DOHH2 (cell line): ENCODE data around the gene ATRN.
"Not testable (repeated sequence)": the region's sequence is repeated elsewhere in the genome, so short reads cannot be mapped to it uniquely, and the experiment has no call there.

Experiments
- H3F3A ChIP-seq: fragments of 200-600 bp; sonication (generic), shearing (Covaris generic); 2 replicates; pipeline ENCODE4 v1.6.0; 2016; ENCODE audit warnings: antibody characterized with exemption, mild to moderate bottlenecking; ENCODE audit not compliant: control insufficient read depth, insufficient read depth
- H3K27ac ChIP-seq: fragments of 200-600 bp; sonication (generic); 2 replicates; pipeline ENCODE4 v1.5.1; 2014; ENCODE audit warnings: low read depth, mild to moderate bottlenecking, low read length, moderate library complexity
- H3K27me3 ChIP-seq: fragments of 200-600 bp; sonication (generic); 2 replicates; pipeline ENCODE4 v1.6.1; 2014; ENCODE audit warnings: mild to moderate bottlenecking, low read length, mixed read lengths; ENCODE audit not compliant: control insufficient read depth
- H3K36me3 ChIP-seq: fragments of 200-600 bp; sonication (generic); 2 replicates; pipeline ENCODE4 v1.6.1; 2014; ENCODE audit warnings: mild to moderate bottlenecking, low read length, moderate library complexity, mixed read lengths; ENCODE audit not compliant: control insufficient read depth
- H3K4me1 ChIP-seq: fragments of 200-600 bp; sonication (generic); 2 replicates; pipeline ENCODE4 v1.6.1; 2014; ENCODE audit warnings: mild to moderate bottlenecking, low read length, mixed read lengths; ENCODE audit not compliant: control insufficient read depth
- H3K4me2 ChIP-seq: fragments of 200-600 bp; sonication (generic); 2 replicates; pipeline ENCODE4 v1.6.0; 2014; ENCODE audit warnings: mild to moderate bottlenecking, low read length, moderate library complexity
- H3K4me3 ChIP-seq: fragments of 200-600 bp; sonication (generic); 2 replicates; pipeline ENCODE4 v1.5.1; 2014; ENCODE audit warnings: mild to moderate bottlenecking, low read length, mixed read lengths
- H3K79me2 ChIP-seq: fragments of 200-600 bp; sonication (generic); 2 replicates; pipeline ENCODE4 v1.6.1; 2014; ENCODE audit warnings: mild to moderate bottlenecking, low read length, mixed read lengths; ENCODE audit not compliant: control insufficient read depth
- H3K9me2 ChIP-seq: fragments of 200-600 bp; sonication (generic); replicated peaks from 2 replicates; pipeline ENCODE4 v1.6.1; 2014; ENCODE audit warnings: mild to moderate bottlenecking, low read length, mixed read lengths; ENCODE audit not compliant: control insufficient read depth
- H3K9me3 ChIP-seq: fragments of 200-600 bp; sonication (generic); 2 replicates; pipeline ENCODE4 v1.6.1; 2014; ENCODE audit warnings: antibody characterized with exemption, low read length, mixed read lengths; ENCODE audit not compliant: control insufficient read depth, insufficient read depth
- H4K20me1 ChIP-seq: fragments of 200-600 bp; sonication (generic); 2 replicates; pipeline ENCODE4 v1.6.0; 2014; ENCODE audit warnings: low read depth, mild to moderate bottlenecking, antibody characterized with exemption, low read length, moderate library complexity; ENCODE audit not compliant: control insufficient read depth, insufficient read depth
- EZH2phosphoT487 ChIP-seq: fragments of 200-600 bp; sonication (generic); IDR thresholded peaks from 2 replicates; pipeline ENCODE4 v1.6.1; 2017; ENCODE audit warnings: borderline replicate concordance, mild to moderate bottlenecking, antibody characterized with exemption, low read length, moderate library complexity, mixed read lengths
- TF ChIP-seq, protein P1 (sequence below): fragments of 200-600 bp; sonication (generic); IDR thresholded peaks from one replicate; pipeline ENCODE4 v1.5.1; 2014; ENCODE audit warnings: antibody characterized with exemption, mild to moderate bottlenecking, low read depth, low read length; ENCODE audit not compliant: poor library complexity, severe bottlenecking

ATRN gene

DNA sequence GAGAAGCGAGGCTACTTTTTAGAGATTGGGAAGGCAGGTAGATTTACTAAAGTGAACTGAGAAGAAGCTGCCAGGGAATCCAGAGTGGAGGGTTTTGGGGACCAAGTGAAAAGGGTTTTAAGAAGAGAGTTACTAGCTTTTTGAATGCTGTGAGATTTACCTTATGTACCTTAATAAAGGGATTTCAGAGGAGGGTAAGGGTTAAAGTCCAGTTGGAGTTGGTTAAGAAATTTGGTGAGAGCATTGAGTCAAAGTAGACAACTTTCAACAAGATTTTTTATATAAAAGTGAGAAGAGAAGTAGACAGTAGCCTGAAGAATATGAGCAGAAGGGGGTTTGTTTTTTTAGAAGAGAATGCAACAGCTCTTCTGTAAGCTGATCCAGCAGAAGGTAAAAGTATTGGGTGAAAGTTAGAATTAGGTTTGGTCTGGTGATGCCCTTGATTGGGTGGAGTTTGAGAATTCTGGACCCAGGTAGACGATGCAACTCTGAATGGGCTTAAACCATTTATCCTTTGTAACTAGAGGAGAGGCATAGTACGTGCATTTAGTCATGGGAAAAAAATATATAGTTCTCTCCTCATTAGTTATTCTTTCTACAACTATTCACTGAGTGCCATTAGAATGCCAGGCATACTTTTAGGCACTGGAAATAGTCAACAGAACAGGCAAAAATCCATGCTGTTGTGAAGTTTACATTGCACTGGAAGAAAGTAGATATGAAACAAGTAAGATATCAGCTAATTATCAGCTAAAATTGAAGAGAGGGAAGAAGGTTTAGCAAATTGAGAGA is 44.8 kb downstream of the ATRN start:
- TF ChIP-seq EZH2phosphoT487 = no peak
- TF ChIP-seq, protein P1, sequence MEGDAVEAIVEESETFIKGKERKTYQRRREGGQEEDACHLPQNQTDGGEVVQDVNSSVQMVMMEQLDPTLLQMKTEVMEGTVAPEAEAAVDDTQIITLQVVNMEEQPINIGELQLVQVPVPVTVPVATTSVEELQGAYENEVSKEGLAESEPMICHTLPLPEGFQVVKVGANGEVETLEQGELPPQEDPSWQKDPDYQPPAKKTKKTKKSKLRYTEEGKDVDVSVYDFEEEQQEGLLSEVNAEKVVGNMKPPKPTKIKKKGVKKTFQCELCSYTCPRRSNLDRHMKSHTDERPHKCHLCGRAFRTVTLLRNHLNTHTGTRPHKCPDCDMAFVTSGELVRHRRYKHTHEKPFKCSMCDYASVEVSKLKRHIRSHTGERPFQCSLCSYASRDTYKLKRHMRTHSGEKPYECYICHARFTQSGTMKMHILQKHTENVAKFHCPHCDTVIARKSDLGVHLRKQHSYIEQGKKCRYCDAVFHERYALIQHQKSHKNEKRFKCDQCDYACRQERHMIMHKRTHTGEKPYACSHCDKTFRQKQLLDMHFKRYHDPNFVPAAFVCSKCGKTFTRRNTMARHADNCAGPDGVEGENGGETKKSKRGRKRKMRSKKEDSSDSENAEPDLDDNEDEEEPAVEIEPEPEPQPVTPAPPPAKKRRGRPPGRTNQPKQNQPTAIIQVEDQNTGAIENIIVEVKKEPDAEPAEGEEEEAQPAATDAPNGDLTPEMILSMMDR = no peak
- no peak overlapping the region for H3K27ac ChIP-seq
- H3K9me2 ChIP-seq = no peaks in the 10 kb centered on the region
- no peaks in the 10 kb centered on the region for H4K20me1 ChIP-seq
- no peaks in the 10 kb centered on the region for H3K4me1 ChIP-seq
- H3K4me2 ChIP-seq = no peak overlapping the region
- no peaks in the 10 kb centered on the region for H3F3A ChIP-seq
- H3K9me3 ChIP-seq = no peaks in the 10 kb centered on the region
- peaks cover 3% of the 10 kb centered on the region; the same call in 1 of the 2 replicates for H3K79me2 ChIP-seq
- H3K27me3 ChIP-seq = no peaks in the 10 kb centered on the region
- no peaks in the 10 kb centered on the region for H3K36me3 ChIP-seq
- no peak overlapping the region for H3K4me3 ChIP-seq

DNA sequence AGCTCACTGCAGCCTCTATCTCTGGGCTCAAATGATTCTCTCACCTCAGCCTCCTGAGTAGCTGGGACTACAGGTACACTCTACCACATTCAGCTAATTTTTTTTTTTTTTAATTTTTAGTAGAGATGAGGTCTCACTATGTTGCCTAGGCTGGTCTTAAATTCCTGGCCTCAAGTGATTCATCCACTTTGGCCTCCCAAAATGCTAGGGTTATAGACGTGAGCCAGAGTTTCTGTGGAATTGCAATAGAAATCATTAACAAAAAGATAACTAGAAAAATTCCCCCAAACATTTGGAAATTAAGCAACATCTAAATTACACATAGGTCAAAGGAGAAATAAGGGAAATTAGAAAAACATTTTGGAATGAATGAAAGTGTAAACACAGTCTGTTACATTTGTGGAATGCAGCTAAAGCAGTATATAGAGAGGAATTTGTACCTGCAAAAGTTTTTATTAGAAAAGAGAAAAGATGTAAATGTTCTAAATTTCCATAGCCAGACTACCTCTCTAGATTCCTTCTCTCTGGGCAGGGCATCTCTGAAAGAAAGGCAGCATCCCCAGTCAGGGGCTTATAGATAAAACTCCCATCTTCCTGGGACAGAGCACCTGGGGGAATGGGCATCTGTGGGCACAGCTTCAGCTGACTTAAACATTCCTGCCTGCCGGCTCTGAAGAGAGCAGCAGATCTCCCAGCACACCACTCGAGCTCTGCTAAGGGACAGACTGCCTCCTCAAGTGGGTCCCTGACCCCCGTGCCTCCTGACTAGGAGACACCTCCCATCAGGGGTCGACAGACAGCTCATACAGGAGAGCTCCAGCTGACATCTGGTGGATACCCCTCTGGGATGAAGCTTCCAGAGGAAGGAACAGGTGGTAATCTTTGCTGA is 51.3 kb downstream of the ATRN start:
- Histone ChIP-seq H3K36me3 (no peaks in the 10 kb centered on the region), H3K27ac (no peak overlapping the region), H3K4me1 (no peaks in the 10 kb centered on the region), H3F3A (no peaks in the 10 kb centered on the region), H3K4me2 (no peak overlapping the region), H3K4me3 (no peak overlapping the region), H3K27me3 (no peaks in the 10 kb centered on the region), H3K79me2 (no peaks in the 10 kb centered on the region), H3K9me3 (no peaks in the 10 kb centered on the region), H3K9me2 (no peaks in the 10 kb centered on the region), H4K20me1 (no peaks in the 10 kb centered on the region)
- TF ChIP-seq, protein P1 = no peak
- TF ChIP-seq EZH2phosphoT487 = no peak

DNA sequence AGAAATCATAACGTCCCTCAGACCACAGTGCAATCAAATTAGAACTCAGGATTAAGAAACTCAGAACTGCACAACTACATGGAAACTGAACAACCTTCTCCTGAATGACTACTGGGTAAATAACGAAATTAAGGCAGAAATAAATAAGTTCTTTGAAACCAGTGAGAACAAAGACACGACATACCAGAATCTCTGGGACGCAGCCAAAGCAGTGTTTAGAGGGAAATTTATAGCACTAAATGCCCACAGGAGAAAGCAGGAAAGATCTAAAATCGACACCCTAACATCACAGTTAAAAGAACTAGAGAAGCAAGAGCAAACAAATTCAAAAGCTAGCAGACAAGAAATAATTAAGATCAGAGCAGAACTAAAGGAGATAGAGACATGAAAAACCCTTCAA is 53.9 kb downstream of the ATRN start:
- not testable (repeated sequence) for H3K4me3 ChIP-seq, H3K9me3 ChIP-seq, H3K27me3 ChIP-seq

DNA sequence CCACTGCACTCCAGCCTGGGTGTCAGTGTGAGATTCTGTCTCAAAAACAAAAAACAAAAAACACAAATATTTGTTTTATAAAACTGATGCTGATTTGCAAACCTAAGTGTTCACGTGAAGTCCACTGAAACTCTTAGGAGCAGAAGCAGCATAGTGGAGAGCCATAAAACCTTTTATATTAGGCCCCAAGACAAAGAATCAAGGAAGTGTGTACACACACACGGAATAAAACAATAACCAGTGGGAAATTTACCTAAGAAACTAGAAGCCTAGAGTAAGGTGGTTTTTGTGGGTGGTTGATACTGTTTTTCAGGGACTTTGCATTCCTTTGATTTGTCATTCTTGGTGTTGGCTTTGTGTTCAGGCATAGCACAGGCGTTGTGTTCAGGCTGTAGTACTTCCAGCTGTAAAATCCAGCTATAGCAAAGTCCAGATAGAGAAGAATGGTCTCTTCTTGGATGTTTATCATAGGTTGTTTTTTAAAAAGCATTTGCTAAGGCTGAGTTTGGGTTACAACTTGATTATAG is 61.3 kb downstream of the ATRN start:
- no peak overlapping the region for H3K4me3 ChIP-seq
- no peaks in the 10 kb centered on the region for H3K79me2 ChIP-seq
- no peaks in the 10 kb centered on the region for H3K9me3 ChIP-seq
- no peaks in the 10 kb centered on the region for H3K36me3 ChIP-seq
- no peaks in the 10 kb centered on the region for H3K9me2 ChIP-seq
- H3K27ac ChIP-seq = no peak overlapping the region
- no peaks in the 10 kb centered on the region for H3K27me3 ChIP-seq
- H4K20me1 ChIP-seq = no peaks in the 10 kb centered on the region
- no peaks in the 10 kb centered on the region for H3K4me1 ChIP-seq
- no peak for TF ChIP-seq EZH2phosphoT487
- TF ChIP-seq, protein P1 = no peak
- H3F3A ChIP-seq = no peaks in the 10 kb centered on the region
- no peak overlapping the region for H3K4me2 ChIP-seq

More for the DNA sequence above, 53.9 kb downstream of the ATRN start:
- not testable (repeated sequence) for H3K4me1 ChIP-seq, H3K79me2 ChIP-seq, H3F3A ChIP-seq, H3K27ac ChIP-seq, H3K4me2 ChIP-seq, H3K9me2 ChIP-seq, H3K36me3 ChIP-seq, H4K20me1 ChIP-seq

DNA sequence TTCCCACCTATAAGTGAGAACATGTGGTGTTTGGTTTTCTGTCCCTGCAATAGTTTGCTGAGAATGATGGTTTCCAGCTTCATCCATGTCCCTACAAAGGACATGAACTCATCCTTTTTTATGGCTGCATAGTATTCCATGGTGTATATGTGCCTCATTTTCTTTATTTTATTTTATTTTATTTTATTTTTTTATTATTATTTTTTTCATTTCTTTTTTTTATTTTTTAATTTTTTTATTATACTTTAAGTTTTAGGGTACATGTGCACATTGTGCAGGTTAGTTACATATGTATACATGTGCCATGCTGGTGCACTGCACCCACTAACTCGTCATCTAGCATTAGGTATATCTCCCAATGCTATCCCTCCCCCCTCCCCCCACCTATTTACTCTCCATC is 66.9 kb downstream of the ATRN start:
- not testable (repeated sequence) for H3K4me3 ChIP-seq, H3K27me3 ChIP-seq

More for the DNA sequence above, 66.9 kb downstream of the ATRN start:
- not testable (repeated sequence) for H3K36me3 ChIP-seq, H4K20me1 ChIP-seq, H3K9me3 ChIP-seq, H3F3A ChIP-seq, H3K4me2 ChIP-seq, H3K4me1 ChIP-seq, H3K27ac ChIP-seq, H3K79me2 ChIP-seq, H3K9me2 ChIP-seq
